Measurements from ENCODE around the gene KHSRP. TPM values are rescaled to one million over a fixed set of nuclear protein-coding genes. Genes with fewer than 3 reads are reported as not detected.

KHSRP gene
- total and polyA plus RNA-seq, 2 of the 13 experiments (the other 11 are each of a cell fraction or from before 2014, with no cell fraction given), result 72.1 to 129 TPM

GRCh38 chr19:6464070-6464873 is 39.7 kb upstream of the KHSRP start, which contains the start of gene CRB3 (continued):
- TF ChIP-seq ZNF407 (CRISPR knock-in tag; IDR thresholded peaks at IDR 0.05; ENCODE audit: not compliant biosample characterization) (peak; percentile 61), ZNF713 (CRISPR knock-in tag; IDR thresholded peaks at IDR 0.05) (no peak), ZNF569 (CRISPR knock-in tag; IDR thresholded peaks at IDR 0.05; ENCODE audit: borderline replicate concordance) (0 out of 2 replicates have a peak, but pooled peaks have one; percentile 55), PAXIP1 (CRISPR knock-in tag; conservative IDR thresholded peaks at IDR 0.05) (peak; percentile 58), POLR2A (IDR thresholded peaks at IDR 0.05; ENCODE audit: insufficient read depth in 1 of 2, low read depth in 2 of 2, low read length in 2 of 2) (peak in 1 of 2 experiments; percentile 81), HNRNPL (IDR thresholded peaks at IDR 0.05; ENCODE audit: low read depth, low read length) (no peak), ZNF737 (CRISPR knock-in tag; IDR thresholded peaks at IDR 0.05; ENCODE audit: borderline replicate concordance) (no peak), ZNF44 (CRISPR knock-in tag; IDR thresholded peaks at IDR 0.05) (peak; percentile 40; the same call in 1 of the 2 replicates), ETV5 (CRISPR knock-in tag; IDR thresholded peaks at IDR 0.05; ENCODE audit: borderline replicate concordance) (peak; percentile 74; the same call in 1 of the 2 replicates), ZNF704 (CRISPR knock-in tag; IDR thresholded peaks at IDR 0.05; ENCODE audit: borderline replicate concordance) (no peak), HHEX (CRISPR knock-in tag; IDR thresholded peaks at IDR 0.05) (no peak), ZNF207 (IDR thresholded peaks at IDR 0.05; ENCODE audit: borderline replicate concordance) (no peak), ZNF616 (CRISPR knock-in tag; IDR thresholded peaks at IDR 0.05; ENCODE audit: low read depth) (no peak), ESRRA (CRISPR knock-in tag; IDR thresholded peaks at IDR 0.05; ENCODE audit: low read depth) (peak; percentile 55; the same call in 1 of the 2 replicates), ZFYVE20 (CRISPR knock-in tag; IDR thresholded peaks at IDR 0.05; ENCODE audit: borderline replicate concordance, low read depth) (no peak), ISX (CRISPR knock-in tag; conservative IDR thresholded peaks at IDR 0.05) (no peak)
